Sigmoid colon (tissue), 7 donors: Measurements from ENCODE around the gene CRY2. TPM values are rescaled to one million over a fixed set of nuclear protein-coding genes. Genes with fewer than 3 reads are reported as not detected.
A peak's percentile ranks its signal among the peaks of the same experiment; 100 is the strongest.

Experiments used
- DNase-seq: peaks from one replicate; pipeline ENCODE4 v3.0.0-alpha.2; 2019
- H3K27ac ChIP-seq, 4 donors: fragments of 200-600 bp; sonication (generic); one replicate each; pipeline ENCODE4 v1.5.1; 2016 to 2019; ENCODE audit warnings: mild to moderate bottlenecking in 1 of 4
- H3K27me3 ChIP-seq, 3 donors: fragments of 200-600 bp; sonication (generic); one replicate each; pipeline ENCODE4 v1.5.1; 2019; ENCODE audit warnings: mild to moderate bottlenecking in 1 of 3
- H3K36me3 ChIP-seq, 4 donors: fragments of 200-600 bp; sonication (generic); one replicate each; pipeline ENCODE4 v1.5.1; 2016 to 2019
- H3K4me1 ChIP-seq, 4 donors: fragments of 200-600 bp; sonication (generic); one replicate each; pipeline ENCODE4 v1.5.1; 2017 to 2019
- H3K4me3 ChIP-seq, 4 donors: fragments of 200-600 bp; sonication (generic); one replicate each; pipeline ENCODE4 v1.5.1; 2017 to 2019; ENCODE audit warnings: mild to moderate bottlenecking in 2 of 4, moderate library complexity in 1 of 4
- H3K9me3 ChIP-seq, 4 donors: fragments of 200-600 bp in 3 of 4; sonication (generic) in 3 of 4; one replicate each; pipeline versions ENCODE4 v1.5.1 to v1.6.1; 2013 to 2019
- CTCF ChIP-seq, 4 experiments: fragments of 450-650 bp in 3 of 4; fragments of 200-600 bp in 1 of 4; IDR thresholded peaks; one replicate each; pipeline ENCODE4 v1.5.1; 2016 to 2019; ENCODE audit warnings: antibody characterized with exemption in 4 of 4, mild to moderate bottlenecking in 3 of 4, moderate library complexity in 2 of 4
- EP300 ChIP-seq, 4 donors: sonication (generic); formaldehyde crosslinking; IDR thresholded peaks; one replicate each; pipeline ENCODE4 v1.6.1; 2017; ENCODE audit warnings: antibody characterized with exemption in 4 of 4
- POLR2A ChIP-seq, 2 donors: fragments of 450-650 bp; IDR thresholded peaks; one replicate each; pipeline ENCODE4 v1.6.1; 2016; ENCODE audit warnings: antibody characterized with exemption in 2 of 2, mild to moderate bottlenecking in 2 of 2, moderate library complexity in 2 of 2
- POLR2AphosphoS5 ChIP-seq, 4 donors: sonication (generic); formaldehyde crosslinking; IDR thresholded peaks; one replicate each; pipeline ENCODE4 v1.6.1; 2017; ENCODE audit warnings: antibody characterized with exemption in 4 of 4
- WGBS, 2 donors: extraction: QIAGEN DNeasy Blood & Tissue Kit; methylation state at CpG; one replicate each; pipeline ENCODE4 v1.1.7; 2013; 5-methylcytosine and 5-hydroxymethylcytosine counted together
- intact Hi-C: fragments of 100-400 bp; cut with DNase I; formaldehyde crosslinking; loops from one replicate; pipeline ENCODE4 v1.15.1; 2023
- polyA plus RNA-seq, 3 donors: library from polyadenylated mRNA; stranded (reverse); fragments of 200-250 nt; gene quantifications; one replicate each; pipeline ENCODE4 v1.2.3, GENCODE V29; 2013
- total RNA-seq, 4 donors: library from RNA; depleted of rRNA; stranded (reverse); fragments of >200 nt; gene quantifications; one replicate each; pipeline ENCODE4 v1.1.0, GENCODE V29; 2016
- donor health status: healthy with polysubstance abuse.
- donor health status: Bipolar disorder and iron deficiency.
- donor health status: healthy.

The CRY2 gene
- total and polyA plus RNA-seq, 7 donors: 5.3 to 49.3 (median 27.5) TPM

GRCh38 chr11:45812581-45813548 lies 34.4 kb upstream of the CRY2 start:
- peaks cover 5 to 21% (median 14%) of the 10 kb centered on the region in 4 donors for H3K36me3 ChIP-seq
- WGBS, 2 donors: 79 to 87% methylated on average over 7 of the region's 7 CpGs
- TF ChIP-seq POLR2AphosphoS5 (IDR thresholded peaks at IDR 0.05) (no peak), CTCF (IDR thresholded peaks at IDR 0.05) (no peak), EP300 (IDR thresholded peaks at IDR 0.05) (no peak)
- intact Hi-C loops: no loop called here
- no peak overlapping the region for H3K27ac ChIP-seq
- no peaks in the 10 kb centered on the region for H3K27me3 ChIP-seq
- no peaks in the 10 kb centered on the region for H3K9me3 ChIP-seq
- peak; percentile 53 for DNase-seq
- peaks cover 0 to 12% (median 6%) of the 10 kb centered on the region in 4 donors for H3K4me1 ChIP-seq
- no peak overlapping the region for H3K4me3 ChIP-seq

GRCh38 chr11:45815747-45816146 lies 31.5 kb upstream of the CRY2 start:
- 75 to 90% methylated on average over 3 of the region's 3 CpGs for WGBS, 2 donors
- DNase-seq: peak; percentile 18
- intact Hi-C loops: no loop called here

GRCh38 chr11:45816614-45817013 lies 30.7 kb upstream of the CRY2 start:
- H3K27me3 ChIP-seq: no peaks in the 10 kb centered on the region
- intact Hi-C loops: no loop called here
- no peak overlapping the region for H3K4me3 ChIP-seq
- TF ChIP-seq POLR2AphosphoS5 (IDR thresholded peaks at IDR 0.05): no peak
- no peak for TF ChIP-seq CTCF (IDR thresholded peaks at IDR 0.05)
- TF ChIP-seq POLR2A (IDR thresholded peaks at IDR 0.05): no peak
- no peak for TF ChIP-seq EP300 (IDR thresholded peaks at IDR 0.05)
- H3K36me3 ChIP-seq: peaks cover under 1 to 5% (median 4%) of the 10 kb centered on the region in 4 donors
- no peak overlapping the region for H3K27ac ChIP-seq
- DNase-seq: peak; percentile 48
- no peaks in the 10 kb centered on the region for H3K4me1 ChIP-seq
- 35 to 72% methylated on average over 3 of the region's 3 CpGs for WGBS, 2 donors
- H3K9me3 ChIP-seq: no peaks in the 10 kb centered on the region

More at GRCh38 chr11:45815747-45816146, 31.5 kb upstream of the CRY2 start:
- H3K27me3 ChIP-seq: no peaks in the 10 kb centered on the region
- H3K9me3 ChIP-seq: no peaks in the 10 kb centered on the region
- TF ChIP-seq POLR2AphosphoS5 (IDR thresholded peaks at IDR 0.05) (no peak), EP300 (IDR thresholded peaks at IDR 0.05) (no peak), POLR2A (IDR thresholded peaks at IDR 0.05) (no peak), CTCF (IDR thresholded peaks at IDR 0.05) (no peak)
- H3K4me1 ChIP-seq: no peaks in the 10 kb centered on the region
- H3K36me3 ChIP-seq: peaks cover 5 to 13% (median 10%) of the 10 kb centered on the region in 4 donors
- no peak overlapping the region for H3K4me3 ChIP-seq
- no peak overlapping the region for H3K27ac ChIP-seq

GRCh38 chr11:45817191-45817590 lies 30.1 kb upstream of the CRY2 start:
- 93 to 94% methylated on average over 7 of the region's 7 CpGs for WGBS, 2 donors
- Histone ChIP-seq H3K9me3 (no peaks in the 10 kb centered on the region), H3K4me3 (no peak overlapping the region), H3K36me3 (peaks cover 0 to 3% (median 0%) of the 10 kb centered on the region in 4 donors), H3K4me1 (no peaks in the 10 kb centered on the region), H3K27me3 (no peaks in the 10 kb centered on the region), H3K27ac (no peak overlapping the region)
- no peak for DNase-seq
- TF ChIP-seq CTCF (IDR thresholded peaks at IDR 0.05) (no peak), POLR2A (IDR thresholded peaks at IDR 0.05) (no peak), EP300 (IDR thresholded peaks at IDR 0.05) (no peak), POLR2AphosphoS5 (IDR thresholded peaks at IDR 0.05) (no peak)
- intact Hi-C loops: no loop called here
